HEK293 (cell line): ENCODE measurements around the gene SCRN1.

Experiments used
- CTCF ChIA-PET: fragments of 350-600 bp; formaldehyde crosslinking; extraction: SDS; loops from one replicate; lab custom pipeline; 2021; ENCODE audit warnings: antibody characterized with exemption; lab: Yijun Ruan, JAX
- POLR2A ChIA-PET: fragments of 300-600 bp; formaldehyde crosslinking; extraction: SDS; loops from one replicate; lab custom pipeline; 2020; ENCODE audit warnings: antibody characterized with exemption, inconsistent platforms; lab: Yijun Ruan, JAX
- H3K27ac ChIP-seq: fragments of 200-500 bp; sonication (Bioruptor generic); 2 replicates; pipeline ENCODE4 v1.5.1; 2014; ENCODE audit warnings: low read depth, low read length, control low read depth, inconsistent platforms; ENCODE audit errors: extremely low read depth
- H3K36me3 ChIP-seq, 2 experiments: fragments of 200-500 bp in 1 of 2; sonication (Bioruptor generic) in 1 of 2; 1 replicate in 1 of 2; 2 replicates in 1 of 2; pipeline ENCODE4 v1.5.1; 2014 to 2017; ENCODE audit warnings: inconsistent platforms in 2 of 2, low read length in 2 of 2; ENCODE audit not compliant: control insufficient read depth in 2 of 2, insufficient read depth in 1 of 2
- H3K4me1 ChIP-seq: fragments of 200-500 bp; sonication (Bioruptor generic); 2 replicates; pipeline ENCODE4 v1.5.1; 2014; ENCODE audit warnings: mild to moderate bottlenecking, low read length, inconsistent platforms; ENCODE audit not compliant: control insufficient read depth, insufficient read depth
- H3K4me3 ChIP-seq: 2 replicates; pipeline ENCODE4 v1.5.1; 2011; ENCODE audit warnings: low read depth, mild to moderate bottlenecking, control low read depth, low read length, moderate library complexity
- H3K9me3 ChIP-seq: fragments of 200-500 bp; sonication (Bioruptor generic); 2 replicates; pipeline ENCODE4 v1.5.1; 2014; ENCODE audit warnings: low read depth, low read length, inconsistent platforms; ENCODE audit not compliant: control insufficient read depth, insufficient read depth
- KLF16 ChIP-seq: fragments of 450-650 bp; formaldehyde crosslinking; IDR thresholded peaks from 2 replicates; pipeline ENCODE4 v1.5.1; 2017; ENCODE audit warnings: missing biosample characterization, missing genetic modification characterization
- MEIS1 ChIP-seq: sonication (generic); formaldehyde crosslinking; IDR thresholded peaks from 2 replicates; pipeline ENCODE4 v1.8.1; 2022; ENCODE audit warnings: missing genetic modification reagents, mild to moderate bottlenecking, borderline replicate concordance
- OSR2 ChIP-seq: fragments of 450-650 bp; formaldehyde crosslinking; IDR thresholded peaks from 2 replicates; pipeline ENCODE4 v1.5.1; 2016; ENCODE audit warnings: missing biosample characterization, missing genetic modification characterization
- REPIN1 ChIP-seq: fragments of 450-650 bp; formaldehyde crosslinking; IDR thresholded peaks from 2 replicates; pipeline ENCODE4 v1.5.1; 2017; ENCODE audit warnings: missing biosample characterization, missing genetic modification characterization, low read depth
- WT1 ChIP-seq: fragments of 450-650 bp; formaldehyde crosslinking; IDR thresholded peaks from 2 replicates; pipeline ENCODE4 v1.5.1; 2016; ENCODE audit warnings: missing biosample characterization, missing genetic modification characterization
- YY1 ChIP-seq: fragments of 450-650 bp; formaldehyde crosslinking; IDR thresholded peaks from 2 replicates; pipeline ENCODE4 v1.5.1; 2018; ENCODE audit warnings: missing biosample characterization, missing genetic modification characterization
- ZBTB20 ChIP-seq: fragments of 450-650 bp; formaldehyde crosslinking; IDR thresholded peaks from 2 replicates; pipeline ENCODE4 v1.5.1; 2016; ENCODE audit warnings: missing biosample characterization, missing genetic modification characterization
- ZIC2 ChIP-seq: fragments of 450-650 bp; formaldehyde crosslinking; IDR thresholded peaks from 2 replicates; pipeline ENCODE4 v1.5.1; 2016; ENCODE audit warnings: missing biosample characterization, missing genetic modification characterization
- ZNF138 ChIP-seq: fragments of 450-650 bp; formaldehyde crosslinking; IDR thresholded peaks from 2 replicates; pipeline ENCODE4 v1.5.1; 2016; ENCODE audit warnings: missing biosample characterization, missing genetic modification characterization, borderline replicate concordance
- ZNF140 ChIP-seq: fragments of 450-650 bp; formaldehyde crosslinking; IDR thresholded peaks from 2 replicates; pipeline ENCODE4 v1.5.1; 2016; ENCODE audit warnings: missing biosample characterization, missing genetic modification characterization
- ZNF211 ChIP-seq: fragments of 450-650 bp; formaldehyde crosslinking; IDR thresholded peaks from 2 replicates; pipeline ENCODE4 v1.5.1; 2016; ENCODE audit warnings: low read depth, missing biosample characterization, missing genetic modification characterization
- ZNF239 ChIP-seq: fragments of 450-650 bp; formaldehyde crosslinking; IDR thresholded peaks from 2 replicates; pipeline ENCODE4 v1.5.1; 2016; ENCODE audit warnings: missing biosample characterization, missing genetic modification characterization
- ZNF24 ChIP-seq: fragments of 450-650 bp; formaldehyde crosslinking; IDR thresholded peaks from 2 replicates; pipeline ENCODE4 v1.5.1; 2016; ENCODE audit warnings: missing biosample characterization, missing genetic modification characterization
- ZNF274 ChIP-seq, 2 experiments: fragments of 200-500 bp in 1 of 2; fragments of 450-650 bp in 1 of 2; sonication (Bioruptor generic) in 1 of 2; formaldehyde crosslinking in 1 of 2; IDR thresholded peaks; 2 replicates each; pipeline versions ENCODE4 v1.5.1 to v1.6.1; 2014 to 2016; ENCODE audit warnings: borderline replicate concordance in 1 of 2, inconsistent platforms in 1 of 2, low read length in 1 of 2, missing biosample characterization in 1 of 2, missing genetic modification characterization in 1 of 2
- ZNF292 ChIP-seq: fragments of 450-650 bp; formaldehyde crosslinking; IDR thresholded peaks from 2 replicates; pipeline ENCODE4 v1.5.1; 2016; ENCODE audit warnings: low read depth, missing biosample characterization, missing genetic modification characterization, borderline replicate concordance
- ZNF354C ChIP-seq: fragments of 450-650 bp; formaldehyde crosslinking; IDR thresholded peaks from 2 replicates; pipeline ENCODE4 v1.5.1; 2016; ENCODE audit warnings: missing biosample characterization, missing genetic modification characterization, low read depth, borderline replicate concordance
- ZNF433 ChIP-seq: fragments of 450-650 bp; formaldehyde crosslinking; IDR thresholded peaks from 2 replicates; pipeline ENCODE4 v1.5.1; 2016; ENCODE audit warnings: missing biosample characterization, missing genetic modification characterization, low read depth
- ZNF473 ChIP-seq: fragments of 450-650 bp; formaldehyde crosslinking; IDR thresholded peaks from 2 replicates; pipeline ENCODE4 v1.5.1; 2017; ENCODE audit warnings: missing biosample characterization, missing genetic modification characterization
- ZNF610 ChIP-seq: fragments of 450-650 bp; formaldehyde crosslinking; IDR thresholded peaks from 2 replicates; pipeline ENCODE4 v1.5.1; 2016; ENCODE audit warnings: missing biosample characterization, missing genetic modification characterization, borderline replicate concordance
- ZNF626 ChIP-seq: fragments of 450-650 bp; sonication (Bioruptor Pico); formaldehyde crosslinking; IDR thresholded peaks from 2 replicates; pipeline ENCODE4 v1.5.1; 2018; ENCODE audit warnings: missing biosample characterization, missing genetic modification characterization, inconsistent platforms
- ZNF654 ChIP-seq: fragments of 450-650 bp; formaldehyde crosslinking; IDR thresholded peaks from 2 replicates; pipeline ENCODE4 v1.5.1; 2016; ENCODE audit warnings: low read depth, missing biosample characterization, missing genetic modification characterization
- ZNF701 ChIP-seq: fragments of 450-650 bp; formaldehyde crosslinking; IDR thresholded peaks from 2 replicates; pipeline ENCODE4 v1.5.1; 2016; ENCODE audit warnings: missing biosample characterization, missing genetic modification characterization
- ZNF777 ChIP-seq: fragments of 450-650 bp; formaldehyde crosslinking; IDR thresholded peaks from 2 replicates; pipeline ENCODE4 v1.5.1; 2017; ENCODE audit warnings: missing biosample characterization, missing genetic modification characterization, borderline replicate concordance
- TF ChIP-seq, protein P1 (sequence below): sonication (generic); formaldehyde crosslinking; IDR thresholded peaks from 2 replicates; pipeline ENCODE4 v1.8.1; 2022; ENCODE audit warnings: mild to moderate bottlenecking, moderate library complexity, missing genetic modification reagents
- TF ChIP-seq, protein P2 (sequence below): fragments of 450-650 bp; formaldehyde crosslinking; IDR thresholded peaks from 2 replicates; pipeline ENCODE4; 2016; ENCODE audit warnings: missing biosample characterization, missing genetic modification characterization
- TF ChIP-seq, protein P3 (sequence below): fragments of 450-650 bp; formaldehyde crosslinking; IDR thresholded peaks from 2 replicates; pipeline ENCODE4 v1.5.0; 2017; ENCODE audit warnings: missing biosample characterization, missing genetic modification characterization, borderline replicate concordance
- TF ChIP-seq, protein P4 (sequence below): fragments of 450-650 bp; formaldehyde crosslinking; IDR thresholded peaks from 2 replicates; pipeline ENCODE4 v1.5.1; 2016; ENCODE audit warnings: missing biosample characterization, missing genetic modification characterization
- TF ChIP-seq, protein P5 (sequence below): fragments of 450-650 bp; formaldehyde crosslinking; IDR thresholded peaks from 2 replicates; pipeline ENCODE4 v1.5.1; 2016; ENCODE audit warnings: missing biosample characterization, missing genetic modification characterization

The SCRN1 gene

DNA sequence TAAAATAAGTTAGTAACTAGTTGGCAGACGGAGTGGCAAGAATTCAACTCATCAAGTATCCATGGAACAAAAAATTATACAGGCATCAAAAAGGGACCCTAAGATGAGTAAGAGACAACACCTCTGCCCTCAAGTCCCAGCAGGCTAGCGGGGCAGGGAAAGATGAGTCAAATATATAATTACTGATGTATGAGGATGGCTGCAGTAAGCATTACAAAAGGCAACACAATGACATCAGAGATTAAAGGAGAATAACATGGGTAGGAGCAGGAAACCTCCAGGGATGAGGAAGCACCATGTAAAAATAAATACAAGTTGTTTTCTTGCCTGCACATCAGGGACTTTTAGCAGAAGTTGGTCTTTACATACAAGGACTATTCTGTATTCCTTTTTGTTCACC, 49.4 kb downstream of the SCRN1 start:
- no peak overlapping the region for H3K27ac ChIP-seq
- H3K9me3 ChIP-seq, result no peaks in the 10 kb centered on the region
- H3K36me3 ChIP-seq, result peaks cover 45 to 84% of the 10 kb centered on the region in 2 experiments
- ChIA-PET POLR2A (no interaction called here), CTCF (no interaction called here)
- H3K4me1 ChIP-seq, result no peaks in the 10 kb centered on the region
- TF ChIP-seq WT1 (no peak), ZNF473 (tag by site-specific recombination) (no peak), ZNF701 (tag by site-specific recombination) (no peak), MEIS1 (no peak), ZNF777 (tag by site-specific recombination) (no peak), ZBTB20 (tag by site-specific recombination) (no peak), OSR2 (tag by site-specific recombination) (no peak), ZNF138 (tag by site-specific recombination) (no peak), ZNF433 (no peak), ZNF654 (tag by site-specific recombination) (no peak), ZNF140 (tag by site-specific recombination) (no peak), YY1 (tag by site-specific recombination) (no peak)
- TF ChIP-seq, protein P1, sequence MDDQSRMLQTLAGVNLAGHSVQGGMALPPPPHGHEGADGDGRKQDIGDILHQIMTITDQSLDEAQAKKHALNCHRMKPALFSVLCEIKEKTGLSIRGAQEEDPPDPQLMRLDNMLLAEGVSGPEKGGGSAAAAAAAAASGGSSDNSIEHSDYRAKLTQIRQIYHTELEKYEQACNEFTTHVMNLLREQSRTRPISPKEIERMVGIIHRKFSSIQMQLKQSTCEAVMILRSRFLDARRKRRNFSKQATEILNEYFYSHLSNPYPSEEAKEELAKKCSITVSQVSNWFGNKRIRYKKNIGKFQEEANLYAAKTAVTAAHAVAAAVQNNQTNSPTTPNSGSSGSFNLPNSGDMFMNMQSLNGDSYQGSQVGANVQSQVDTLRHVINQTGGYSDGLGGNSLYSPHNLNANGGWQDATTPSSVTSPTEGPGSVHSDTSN (CRISPR knock-in tag), result no peak
- TF ChIP-seq, protein P2, sequence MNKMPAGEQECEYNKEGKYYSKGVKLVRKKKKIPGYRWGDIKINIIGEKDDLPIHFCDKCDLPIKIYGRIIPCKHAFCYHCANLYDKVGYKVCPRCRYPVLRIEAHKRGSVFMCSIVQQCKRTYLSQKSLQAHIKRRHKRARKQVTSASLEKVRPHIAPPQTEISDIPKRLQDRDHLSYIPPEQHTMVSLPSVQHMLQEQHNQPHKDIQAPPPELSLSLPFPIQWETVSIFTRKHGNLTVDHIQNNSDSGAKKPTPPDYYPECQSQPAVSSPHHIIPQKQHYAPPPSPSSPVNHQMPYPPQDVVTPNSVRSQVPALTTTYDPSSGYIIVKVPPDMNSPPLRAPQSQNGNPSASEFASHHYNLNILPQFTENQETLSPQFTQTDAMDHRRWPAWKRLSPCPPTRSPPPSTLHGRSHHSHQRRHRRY, result no peak
- TF ChIP-seq, protein P3, sequence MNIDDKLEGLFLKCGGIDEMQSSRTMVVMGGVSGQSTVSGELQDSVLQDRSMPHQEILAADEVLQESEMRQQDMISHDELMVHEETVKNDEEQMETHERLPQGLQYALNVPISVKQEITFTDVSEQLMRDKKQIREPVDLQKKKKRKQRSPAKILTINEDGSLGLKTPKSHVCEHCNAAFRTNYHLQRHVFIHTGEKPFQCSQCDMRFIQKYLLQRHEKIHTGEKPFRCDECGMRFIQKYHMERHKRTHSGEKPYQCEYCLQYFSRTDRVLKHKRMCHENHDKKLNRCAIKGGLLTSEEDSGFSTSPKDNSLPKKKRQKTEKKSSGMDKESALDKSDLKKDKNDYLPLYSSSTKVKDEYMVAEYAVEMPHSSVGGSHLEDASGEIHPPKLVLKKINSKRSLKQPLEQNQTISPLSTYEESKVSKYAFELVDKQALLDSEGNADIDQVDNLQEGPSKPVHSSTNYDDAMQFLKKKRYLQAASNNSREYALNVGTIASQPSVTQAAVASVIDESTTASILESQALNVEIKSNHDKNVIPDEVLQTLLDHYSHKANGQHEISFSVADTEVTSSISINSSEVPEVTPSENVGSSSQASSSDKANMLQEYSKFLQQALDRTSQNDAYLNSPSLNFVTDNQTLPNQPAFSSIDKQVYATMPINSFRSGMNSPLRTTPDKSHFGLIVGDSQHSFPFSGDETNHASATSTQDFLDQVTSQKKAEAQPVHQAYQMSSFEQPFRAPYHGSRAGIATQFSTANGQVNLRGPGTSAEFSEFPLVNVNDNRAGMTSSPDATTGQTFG (tag by site-specific recombination), result no peak
- no peak overlapping the region for H3K4me3 ChIP-seq

DNA sequence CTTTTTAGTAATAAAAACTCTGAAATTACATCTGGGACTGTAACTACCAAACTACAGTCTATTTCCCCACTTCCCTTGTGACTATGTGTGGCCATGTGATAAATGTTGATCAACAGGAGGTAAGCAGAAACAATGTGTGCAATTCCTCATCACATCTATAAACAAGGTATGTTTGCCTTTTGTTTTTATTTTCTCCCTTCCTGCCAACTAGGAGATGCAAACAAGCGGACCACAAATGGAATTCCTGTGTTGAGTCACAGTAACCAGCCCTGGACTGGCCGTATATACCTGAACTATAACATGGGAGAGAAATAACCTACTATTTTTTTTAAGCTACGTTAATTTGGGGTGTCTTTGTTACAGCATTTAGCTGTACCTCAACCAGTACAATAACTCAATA, 52.5 kb downstream of the SCRN1 start:
- H3K4me1 ChIP-seq, result no peaks in the 10 kb centered on the region
- H3K4me3 ChIP-seq, result no peak overlapping the region
- ChIA-PET CTCF (interaction anchor here (0.6 kb wide), 1 partner anchor 189 kb away, joined by 3 read pairs; no protein-coding TSS in a partner anchor), POLR2A (no interaction called here)
- H3K36me3 ChIP-seq, result peaks cover 47 to 77% of the 10 kb centered on the region in 2 experiments
- H3K9me3 ChIP-seq, result no peaks in the 10 kb centered on the region
- no peak overlapping the region for H3K27ac ChIP-seq
- TF ChIP-seq ZNF473 (tag by site-specific recombination) (no peak), KLF16 (tag by site-specific recombination) (no peak), MEIS1 (no peak), REPIN1 (tag by site-specific recombination) (no peak), ZIC2 (tag by site-specific recombination) (no peak), WT1 (no peak), ZNF274 (IDR thresholded peaks at IDR 0.05; ENCODE audit: low read length) (no peak), ZNF274 (tag by site-specific recombination; IDR thresholded peaks at IDR 0.05; ENCODE audit: borderline replicate concordance) (no peak), ZNF24 (no peak), ZNF239 (tag by site-specific recombination) (no peak), ZNF211 (tag by site-specific recombination) (no peak), ZNF354C (tag by site-specific recombination) (no peak), ZNF292 (tag by site-specific recombination) (no peak), ZNF610 (no peak), ZNF626 (tag by site-specific recombination) (no peak)
- TF ChIP-seq, protein P4, sequence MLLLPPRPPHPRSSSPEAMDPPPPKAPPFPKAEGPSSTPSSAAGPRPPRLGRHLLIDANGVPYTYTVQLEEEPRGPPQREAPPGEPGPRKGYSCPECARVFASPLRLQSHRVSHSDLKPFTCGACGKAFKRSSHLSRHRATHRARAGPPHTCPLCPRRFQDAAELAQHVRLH (tag by site-specific recombination), result no peak
- TF ChIP-seq, protein P5, sequence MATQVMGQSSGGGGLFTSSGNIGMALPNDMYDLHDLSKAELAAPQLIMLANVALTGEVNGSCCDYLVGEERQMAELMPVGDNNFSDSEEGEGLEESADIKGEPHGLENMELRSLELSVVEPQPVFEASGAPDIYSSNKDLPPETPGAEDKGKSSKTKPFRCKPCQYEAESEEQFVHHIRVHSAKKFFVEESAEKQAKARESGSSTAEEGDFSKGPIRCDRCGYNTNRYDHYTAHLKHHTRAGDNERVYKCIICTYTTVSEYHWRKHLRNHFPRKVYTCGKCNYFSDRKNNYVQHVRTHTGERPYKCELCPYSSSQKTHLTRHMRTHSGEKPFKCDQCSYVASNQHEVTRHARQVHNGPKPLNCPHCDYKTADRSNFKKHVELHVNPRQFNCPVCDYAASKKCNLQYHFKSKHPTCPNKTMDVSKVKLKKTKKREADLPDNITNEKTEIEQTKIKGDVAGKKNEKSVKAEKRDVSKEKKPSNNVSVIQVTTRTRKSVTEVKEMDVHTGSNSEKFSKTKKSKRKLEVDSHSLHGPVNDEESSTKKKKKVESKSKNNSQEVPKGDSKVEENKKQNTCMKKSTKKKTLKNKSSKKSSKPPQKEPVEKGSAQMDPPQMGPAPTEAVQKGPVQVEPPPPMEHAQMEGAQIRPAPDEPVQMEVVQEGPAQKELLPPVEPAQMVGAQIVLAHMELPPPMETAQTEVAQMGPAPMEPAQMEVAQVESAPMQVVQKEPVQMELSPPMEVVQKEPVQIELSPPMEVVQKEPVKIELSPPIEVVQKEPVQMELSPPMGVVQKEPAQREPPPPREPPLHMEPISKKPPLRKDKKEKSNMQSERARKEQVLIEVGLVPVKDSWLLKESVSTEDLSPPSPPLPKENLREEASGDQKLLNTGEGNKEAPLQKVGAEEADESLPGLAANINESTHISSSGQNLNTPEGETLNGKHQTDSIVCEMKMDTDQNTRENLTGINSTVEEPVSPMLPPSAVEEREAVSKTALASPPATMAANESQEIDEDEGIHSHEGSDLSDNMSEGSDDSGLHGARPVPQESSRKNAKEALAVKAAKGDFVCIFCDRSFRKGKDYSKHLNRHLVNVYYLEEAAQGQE (tag by site-specific recombination), result no peak
